ENCODE results near the gene CDKN1A. TPM values are rescaled to one million over a fixed set of nuclear protein-coding genes. Genes with fewer than 3 reads are reported as not detected.

The CDKN1A gene
- total RNA-seq, 1 experiment from 2014 or later, result 25.8 TPM

DNA sequence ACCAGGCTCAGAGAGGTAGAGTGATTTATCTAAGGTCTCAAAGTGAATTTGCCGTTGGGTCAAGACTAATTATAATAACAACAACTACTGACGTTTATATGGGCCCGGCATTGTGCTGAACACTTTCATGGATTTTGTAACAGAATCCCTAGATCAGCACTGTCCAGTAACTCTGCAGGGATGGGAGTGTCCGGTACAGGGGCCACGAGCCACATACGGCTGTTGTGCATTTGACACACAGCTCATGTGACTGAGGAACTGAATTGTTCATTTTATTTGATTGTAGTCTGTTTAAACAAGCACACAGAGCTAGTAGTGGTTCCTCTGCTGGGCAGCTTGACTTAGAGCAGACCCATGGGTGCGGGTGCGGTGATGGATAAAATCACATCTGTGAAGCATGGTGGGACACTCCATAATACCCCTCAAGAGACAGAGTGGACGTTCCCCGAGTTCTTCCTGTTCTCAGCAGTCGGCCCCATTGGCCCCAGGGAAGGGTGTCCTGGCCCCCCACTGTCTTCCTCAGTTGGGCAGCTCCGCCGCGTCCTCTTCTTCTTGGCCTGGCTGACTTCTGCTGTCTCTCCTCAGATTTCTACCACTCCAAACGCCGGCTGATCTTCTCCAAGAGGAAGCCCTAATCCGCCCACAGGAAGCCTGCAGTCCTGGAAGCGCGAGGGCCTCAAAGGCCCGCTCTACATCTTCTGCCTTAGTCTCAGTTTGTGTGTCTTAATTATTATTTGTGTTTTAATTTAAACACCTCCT, 6.8 kb downstream of the CDKN1A start:
- H3K36me3 ChIP-seq, result peaks cover 37% of the 10 kb centered on the region
- no peaks in the 10 kb centered on the region for H3K27me3 ChIP-seq
- no peak overlapping the region for H3K4me3 ChIP-seq
- DNase-seq, result no peak
- H3K9me3 ChIP-seq, result no peaks in the 10 kb centered on the region

DNA sequence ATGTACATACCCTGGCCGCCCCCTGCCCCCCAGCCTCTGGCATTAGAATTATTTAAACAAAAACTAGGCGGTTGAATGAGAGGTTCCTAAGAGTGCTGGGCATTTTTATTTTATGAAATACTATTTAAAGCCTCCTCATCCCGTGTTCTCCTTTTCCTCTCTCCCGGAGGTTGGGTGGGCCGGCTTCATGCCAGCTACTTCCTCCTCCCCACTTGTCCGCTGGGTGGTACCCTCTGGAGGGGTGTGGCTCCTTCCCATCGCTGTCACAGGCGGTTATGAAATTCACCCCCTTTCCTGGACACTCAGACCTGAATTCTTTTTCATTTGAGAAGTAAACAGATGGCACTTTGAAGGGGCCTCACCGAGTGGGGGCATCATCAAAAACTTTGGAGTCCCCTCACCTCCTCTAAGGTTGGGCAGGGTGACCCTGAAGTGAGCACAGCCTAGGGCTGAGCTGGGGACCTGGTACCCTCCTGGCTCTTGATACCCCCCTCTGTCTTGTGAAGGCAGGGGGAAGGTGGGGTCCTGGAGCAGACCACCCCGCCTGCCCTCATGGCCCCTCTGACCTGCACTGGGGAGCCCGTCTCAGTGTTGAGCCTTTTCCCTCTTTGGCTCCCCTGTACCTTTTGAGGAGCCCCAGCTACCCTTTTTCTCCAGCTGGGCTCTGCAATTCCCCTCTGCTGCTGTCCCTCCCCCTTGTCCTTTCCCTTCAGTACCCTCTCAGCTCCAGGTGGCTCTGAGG, 7.6 kb downstream of the CDKN1A start:
- H3K36me3 ChIP-seq, result peaks cover 37% of the 10 kb centered on the region
- no peaks in the 10 kb centered on the region for H3K9me3 ChIP-seq
- no peak overlapping the region for H3K4me3 ChIP-seq
- no peak for DNase-seq
- H3K27me3 ChIP-seq, result no peaks in the 10 kb centered on the region

DNA sequence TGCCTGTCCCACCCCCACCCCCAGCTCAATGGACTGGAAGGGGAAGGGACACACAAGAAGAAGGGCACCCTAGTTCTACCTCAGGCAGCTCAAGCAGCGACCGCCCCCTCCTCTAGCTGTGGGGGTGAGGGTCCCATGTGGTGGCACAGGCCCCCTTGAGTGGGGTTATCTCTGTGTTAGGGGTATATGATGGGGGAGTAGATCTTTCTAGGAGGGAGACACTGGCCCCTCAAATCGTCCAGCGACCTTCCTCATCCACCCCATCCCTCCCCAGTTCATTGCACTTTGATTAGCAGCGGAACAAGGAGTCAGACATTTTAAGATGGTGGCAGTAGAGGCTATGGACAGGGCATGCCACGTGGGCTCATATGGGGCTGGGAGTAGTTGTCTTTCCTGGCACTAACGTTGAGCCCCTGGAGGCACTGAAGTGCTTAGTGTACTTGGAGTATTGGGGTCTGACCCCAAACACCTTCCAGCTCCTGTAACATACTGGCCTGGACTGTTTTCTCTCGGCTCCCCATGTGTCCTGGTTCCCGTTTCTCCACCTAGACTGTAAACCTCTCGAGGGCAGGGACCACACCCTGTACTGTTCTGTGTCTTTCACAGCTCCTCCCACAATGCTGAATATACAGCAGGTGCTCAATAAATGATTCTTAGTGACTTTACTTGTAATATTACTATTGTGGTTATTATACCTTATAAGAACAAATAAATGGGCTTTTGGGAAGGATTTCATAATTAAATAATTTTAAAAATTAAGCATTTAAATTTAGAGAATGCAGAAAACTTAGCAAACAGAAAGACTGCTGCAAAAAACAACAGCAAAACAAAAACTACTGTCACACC, 8.4 kb downstream of the CDKN1A start:
- peaks cover 37% of the 10 kb centered on the region for H3K36me3 ChIP-seq
- no peak for DNase-seq
- H3K27me3 ChIP-seq, result no peaks in the 10 kb centered on the region
- H3K4me3 ChIP-seq, result no peak overlapping the region
- H3K9me3 ChIP-seq, result no peaks in the 10 kb centered on the region

DNA sequence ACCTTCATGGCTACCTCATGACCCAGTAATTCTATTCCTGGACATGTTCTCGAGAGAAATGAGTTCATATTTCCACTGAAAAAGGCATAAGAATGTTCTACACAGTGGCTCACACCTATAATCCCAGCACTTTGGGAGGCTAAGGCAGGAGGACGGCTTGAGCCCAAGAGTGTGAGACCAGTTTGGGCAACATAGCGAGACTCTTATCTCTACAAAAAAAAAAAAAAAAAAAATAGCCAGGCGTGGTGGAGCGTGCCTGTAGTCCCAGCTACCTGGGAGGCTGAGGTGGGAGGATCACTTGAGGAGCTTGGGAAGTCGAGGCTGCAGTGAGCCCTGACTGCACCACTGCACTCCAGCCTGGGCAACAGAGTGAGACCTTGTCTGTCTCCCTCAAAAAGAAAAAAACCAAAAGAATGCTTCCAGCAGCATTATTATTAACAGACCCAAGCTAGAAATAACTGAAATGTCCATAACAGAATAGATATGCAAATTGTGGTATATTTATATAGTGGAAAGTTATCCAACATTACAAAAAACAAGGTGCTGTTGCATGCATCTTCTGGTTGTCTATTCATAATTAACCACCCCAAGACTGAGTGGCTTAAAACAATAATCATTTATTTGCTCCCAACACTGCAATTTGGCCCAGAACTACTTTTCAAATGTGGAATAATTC, 9.7 kb downstream of the CDKN1A start:
- H3K4me3 ChIP-seq, result no peak overlapping the region
- DNase-seq, result no peak
- H3K27me3 ChIP-seq, result no peaks in the 10 kb centered on the region
- no peaks in the 10 kb centered on the region for H3K9me3 ChIP-seq
- peaks cover 30% of the 10 kb centered on the region for H3K36me3 ChIP-seq

DNA sequence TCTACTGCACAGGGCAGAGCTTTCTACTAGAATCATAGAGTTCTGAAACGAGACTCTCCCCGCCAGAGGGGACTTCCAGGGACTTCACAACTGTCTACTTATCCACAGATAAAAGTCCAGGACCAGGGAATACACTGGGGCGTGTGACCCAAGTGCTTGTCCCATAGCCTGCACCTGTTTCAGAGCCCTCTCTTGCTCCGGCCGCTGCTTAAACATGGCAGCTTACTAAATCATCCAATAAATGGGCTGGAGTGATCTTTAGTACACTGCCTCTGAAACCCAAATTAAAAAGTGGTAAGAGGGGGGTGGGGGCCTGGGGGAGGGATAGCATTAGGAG, 10.2 kb downstream of the CDKN1A start:
- peaks cover 25% of the 10 kb centered on the region for H3K36me3 ChIP-seq
- no peaks in the 10 kb centered on the region for H3K27me3 ChIP-seq
- H3K4me3 ChIP-seq, result no peak overlapping the region
- no peaks in the 10 kb centered on the region for H3K9me3 ChIP-seq
- DNase-seq, result no peak

DNA sequence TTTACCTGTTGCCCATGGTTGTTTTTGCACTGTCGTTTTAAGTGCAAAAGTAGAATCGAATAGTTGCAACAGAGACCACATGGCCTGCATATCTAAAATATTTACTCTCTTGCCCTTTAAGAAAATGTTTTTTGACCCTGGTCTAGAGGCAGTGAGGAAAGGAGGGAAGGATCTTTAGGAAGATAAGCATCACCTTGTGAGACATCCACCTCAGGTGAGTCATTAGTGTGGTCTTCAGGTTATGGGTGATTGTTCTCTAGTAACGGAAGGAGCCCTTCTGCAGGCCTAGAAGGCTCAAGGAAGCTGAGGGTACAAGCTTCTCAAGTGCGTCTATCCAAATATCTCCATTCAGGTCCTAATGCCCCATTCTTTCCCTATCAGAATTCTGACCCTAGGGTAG, 12.5 kb downstream of the CDKN1A start:
- H3K36me3 ChIP-seq, result peaks cover 10% of the 10 kb centered on the region; the same call in 1 of the 2 replicates
- no peak for DNase-seq
- no peaks in the 10 kb centered on the region for H3K27me3 ChIP-seq

DNA sequence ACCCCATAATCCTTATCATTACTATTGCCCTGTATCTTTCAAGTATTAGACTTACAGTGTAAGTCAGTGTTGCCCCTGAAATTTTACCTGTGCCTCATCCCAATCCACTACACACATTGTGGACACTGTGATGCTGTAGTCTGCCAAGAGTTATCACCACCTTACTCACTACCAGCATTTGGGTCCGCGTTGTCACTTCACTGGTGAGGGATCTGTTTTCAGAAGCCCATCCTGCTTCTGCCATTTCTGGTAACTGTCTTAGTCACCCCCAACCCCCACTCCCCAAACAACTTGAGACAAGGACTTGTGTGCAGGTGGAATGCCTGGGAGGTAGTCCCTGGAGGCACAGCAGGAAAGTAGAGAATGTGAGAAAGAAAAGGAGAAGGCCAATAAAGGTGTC, 13.1 kb downstream of the CDKN1A start:
- H3K36me3 ChIP-seq, result peaks cover 4% of the 10 kb centered on the region; the same call in 1 of the 2 replicates
- DNase-seq, result no peak

More for the DNA sequence above, 12.5 kb downstream of the CDKN1A start:
- Histone ChIP-seq H3K9me3 (no peaks in the 10 kb centered on the region), H3K4me3 (no peak overlapping the region)

DNA sequence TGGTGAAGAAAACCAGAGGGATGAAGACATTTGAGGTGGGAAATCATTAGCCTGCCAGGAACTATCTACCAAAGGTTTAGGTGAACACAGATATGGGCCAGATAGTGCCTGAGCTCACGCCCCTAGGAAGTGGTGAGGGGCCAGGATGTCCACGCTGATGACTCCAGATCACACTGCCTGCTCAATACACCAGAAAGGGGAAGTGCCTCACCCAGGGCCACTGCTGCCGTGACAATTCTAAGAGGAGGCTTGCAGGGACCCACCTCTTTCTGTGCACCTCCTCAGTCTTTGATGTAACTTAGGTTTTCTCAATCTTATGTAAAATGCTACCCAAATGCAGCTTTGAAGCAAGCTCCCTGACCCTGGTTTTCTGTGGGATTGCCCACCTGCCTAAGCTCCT, 13.7 kb downstream of the CDKN1A start:
- no peaks in the 10 kb centered on the region for H3K27me3 ChIP-seq
- no peaks in the 10 kb centered on the region for H3K36me3 ChIP-seq
- H3K9me3 ChIP-seq, result peaks cover 2% of the 10 kb centered on the region; the same call in 1 of the 2 replicates
- no peak overlapping the region for H3K4me3 ChIP-seq
- DNase-seq, result no peak

More for the DNA sequence above, 13.1 kb downstream of the CDKN1A start:
- Histone ChIP-seq H3K4me3 (no peak overlapping the region), H3K27me3 (no peaks in the 10 kb centered on the region), H3K9me3 (no peaks in the 10 kb centered on the region)

DNA sequence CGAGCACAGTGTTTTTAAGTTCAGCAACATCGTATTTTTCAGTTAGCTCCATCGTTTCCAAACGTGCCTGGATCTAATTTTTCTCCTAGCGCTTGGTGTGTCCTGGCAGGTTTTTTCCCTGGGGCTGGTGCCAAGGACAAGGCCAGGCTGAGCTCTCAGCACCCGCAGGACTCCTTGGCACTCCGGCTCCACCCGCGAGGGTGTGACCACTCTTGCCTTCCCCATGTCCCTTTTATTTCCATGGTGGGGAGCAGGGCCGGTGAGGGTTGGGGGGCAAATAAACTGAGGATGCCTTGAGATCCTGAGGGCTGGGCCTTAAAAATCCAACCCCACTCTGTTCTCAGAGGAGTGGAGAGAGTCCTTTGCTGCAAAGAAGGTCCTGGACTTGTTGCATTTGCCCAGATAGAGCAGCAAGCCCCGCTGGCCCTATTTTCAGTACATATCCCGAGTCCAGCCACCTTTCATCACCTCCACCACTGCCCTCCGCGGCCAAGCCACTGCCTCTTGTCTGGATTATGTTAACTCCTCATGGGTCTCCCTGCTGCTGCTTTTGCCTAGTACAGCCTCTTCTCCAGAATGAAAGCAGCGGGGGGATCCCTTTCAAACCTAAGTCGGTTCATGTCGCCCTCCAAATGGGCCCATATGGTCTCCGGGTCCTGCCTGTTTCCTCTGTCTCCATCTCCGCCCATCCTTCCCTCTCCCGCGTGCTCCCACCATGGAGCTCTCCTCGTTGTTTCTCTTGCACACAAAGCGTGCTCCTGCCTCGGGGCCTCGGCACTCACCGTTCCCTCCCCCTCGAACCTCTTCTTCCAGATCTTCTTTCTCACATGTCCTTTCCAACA, 14.6 kb downstream of the CDKN1A start:
- peak; percentile 28 for DNase-seq
- no peaks in the 10 kb centered on the region for H3K36me3 ChIP-seq
- H3K27me3 ChIP-seq, result no peaks in the 10 kb centered on the region
- H3K4me3 ChIP-seq, result no peak overlapping the region
- peaks cover 2% of the 10 kb centered on the region; the same call in 1 of the 2 replicates for H3K9me3 ChIP-seq

DNA sequence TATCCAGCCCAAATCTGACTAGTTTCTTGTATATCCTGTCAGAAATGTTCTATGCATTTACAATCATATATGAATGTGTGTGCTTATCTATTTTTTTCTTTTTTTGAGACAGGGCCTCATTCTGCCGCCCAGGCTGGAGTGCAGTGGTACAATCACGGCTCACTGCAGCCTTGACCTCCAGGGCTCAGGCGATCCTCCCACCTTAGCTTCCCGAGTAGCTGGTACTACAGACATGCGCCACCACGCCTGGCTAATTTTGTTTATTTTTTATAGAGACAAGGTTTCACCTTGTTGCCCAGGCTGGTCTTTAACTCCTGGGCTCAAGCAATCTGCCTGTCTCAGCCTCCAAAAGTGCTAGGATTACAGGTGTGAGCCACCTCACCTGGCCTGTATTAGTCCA, 16.1 kb downstream of the CDKN1A start:
- no peak for DNase-seq
- Histone ChIP-seq H3K27me3 (no peaks in the 10 kb centered on the region), H3K9me3 (peaks cover 2% of the 10 kb centered on the region; the same call in 1 of the 2 replicates), H3K4me3 (no peak overlapping the region), H3K36me3 (no peaks in the 10 kb centered on the region)

DNA sequence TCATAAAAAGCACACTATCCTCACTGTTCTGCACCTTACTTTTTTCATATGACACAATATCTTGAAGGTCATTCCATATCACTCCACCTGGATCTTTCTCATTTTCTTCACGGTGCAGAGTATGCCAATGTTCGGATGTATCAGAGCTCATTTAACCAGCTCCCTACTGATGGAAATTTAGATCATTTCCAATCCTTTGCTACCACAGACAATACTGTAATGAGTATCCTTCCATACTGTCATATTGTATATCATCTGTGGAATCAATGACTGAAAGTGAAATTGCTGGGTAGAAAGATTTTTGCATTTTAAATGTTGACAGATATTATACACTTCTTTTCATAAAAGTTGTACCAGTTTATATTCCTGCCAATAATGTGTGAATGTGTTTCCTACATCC, 16.9 kb downstream of the CDKN1A start:
- Histone ChIP-seq H3K27me3 (no peaks in the 10 kb centered on the region), H3K4me3 (no peak overlapping the region)
- no peak for DNase-seq

DNA sequence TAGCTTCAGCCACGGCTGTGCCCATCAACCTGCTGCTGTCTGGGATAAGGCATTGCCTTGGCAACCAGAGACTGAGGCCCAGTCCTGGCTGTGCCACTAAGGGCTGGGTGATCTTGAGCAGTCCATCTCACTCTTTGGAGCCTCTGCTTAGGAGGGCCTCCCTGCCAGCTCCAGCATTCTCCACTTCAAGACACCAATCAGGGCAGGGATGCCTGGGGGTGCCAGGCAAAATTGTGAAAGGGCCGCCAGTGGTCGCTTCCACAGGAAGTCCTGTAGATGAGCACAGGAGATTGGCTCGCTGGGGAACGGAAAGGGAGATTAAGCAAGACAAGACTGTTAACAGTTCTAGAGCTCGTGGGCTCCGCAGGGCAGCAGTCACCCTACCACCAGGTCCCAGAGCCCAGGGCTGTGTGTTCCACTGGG, 19.0 kb downstream of the CDKN1A start, which contains the start of gene RAB44:
Gene RAB44 (plus strand): TSS at position 346 of the 423 bp plus-strand sequence. CDS start 6,410 bp downstream, outside the sequence.
- DNase-seq, result no peak
- Histone ChIP-seq H3K9me3 (peaks cover 2% of the 10 kb centered on the region; the same call in 1 of the 2 replicates), H3K4me3 (no peak within 1 kb of the TSS), H3K27me3 (no peaks in the 10 kb centered on the region), H3K36me3 (no peaks in the 10 kb centered on the region)

More for the DNA sequence above, 16.9 kb downstream of the CDKN1A start:
- Histone ChIP-seq H3K9me3 (peaks cover 2% of the 10 kb centered on the region; the same call in 1 of the 2 replicates), H3K36me3 (no peaks in the 10 kb centered on the region)

DNA sequence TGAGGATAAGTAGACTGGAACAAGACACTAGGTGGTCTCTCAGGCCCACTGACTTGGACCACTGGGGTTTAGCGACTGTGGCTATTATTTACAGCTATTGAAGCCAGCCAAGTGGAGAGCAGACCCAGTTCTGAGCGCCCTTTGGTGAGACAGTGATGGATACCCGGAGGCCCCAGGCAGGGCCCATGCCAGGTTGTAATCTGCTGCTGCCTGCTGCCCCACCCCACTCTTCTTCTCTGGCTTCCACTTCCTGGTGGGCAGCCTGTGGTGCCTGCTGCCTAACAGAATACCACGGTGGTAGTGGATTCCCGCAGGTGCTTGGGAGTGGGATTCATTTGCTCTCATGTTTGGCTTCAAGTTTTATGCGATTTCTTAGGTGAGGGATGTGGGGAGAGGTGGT, 19.7 kb downstream of the CDKN1A start:
- Histone ChIP-seq H3K27me3 (no peaks in the 10 kb centered on the region), H3K9me3 (peaks cover 2% of the 10 kb centered on the region; the same call in 1 of the 2 replicates), H3K4me3 (no peak overlapping the region), H3K36me3 (no peaks in the 10 kb centered on the region)
- DNase-seq, result no peak

DNA sequence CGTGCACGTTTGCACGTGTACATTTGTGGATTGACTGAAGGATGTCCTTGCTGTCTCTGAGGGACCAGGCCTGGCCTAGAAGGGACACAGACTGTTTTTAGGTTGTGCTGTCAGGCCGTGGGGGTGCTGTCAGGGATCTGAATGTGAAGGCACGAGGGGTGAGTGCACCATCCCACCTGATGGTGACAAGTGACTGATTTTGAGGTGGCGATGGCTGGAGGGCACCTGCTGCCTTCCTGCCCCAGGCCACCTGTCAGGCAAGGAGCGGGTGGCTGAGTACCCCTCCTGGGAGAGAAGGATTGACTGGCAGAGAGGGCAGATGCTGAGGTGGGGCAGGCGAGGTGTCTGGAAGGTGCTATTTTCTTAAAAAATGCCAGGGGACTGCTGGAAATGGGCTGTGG, 20.4 kb downstream of the CDKN1A start:
- peaks cover 2% of the 10 kb centered on the region; the same call in 1 of the 2 replicates for H3K9me3 ChIP-seq
- no peak overlapping the region for H3K4me3 ChIP-seq
- no peaks in the 10 kb centered on the region for H3K27me3 ChIP-seq
- no peaks in the 10 kb centered on the region for H3K36me3 ChIP-seq
- DNase-seq, result no peak

DNA sequence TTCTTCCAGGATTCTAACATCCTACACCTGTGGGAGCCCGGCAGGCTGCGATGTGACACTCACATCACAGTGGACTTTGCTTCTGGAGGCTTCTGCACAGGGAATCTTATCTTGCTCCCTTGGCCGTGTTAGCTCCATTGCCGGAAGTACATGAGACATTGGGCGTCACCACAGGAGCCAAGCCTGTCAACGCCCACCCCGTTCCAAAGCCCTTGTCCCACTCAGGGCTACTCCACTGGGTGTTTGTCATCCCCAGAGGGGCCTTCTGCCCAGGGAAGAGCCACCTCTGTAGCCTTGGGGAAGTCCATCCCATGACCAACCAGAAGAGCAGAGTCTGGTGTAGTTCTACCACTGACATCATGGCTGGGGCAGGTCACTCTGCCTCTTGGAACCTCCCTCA, 20.8 kb downstream of the CDKN1A start:
- H3K27me3 ChIP-seq, result no peaks in the 10 kb centered on the region
- DNase-seq, result no peak
- no peak overlapping the region for H3K4me3 ChIP-seq
- peaks cover 2% of the 10 kb centered on the region; the same call in 1 of the 2 replicates for H3K9me3 ChIP-seq
- no peaks in the 10 kb centered on the region for H3K36me3 ChIP-seq
